Activated naive CD4-positive, alpha-beta T cell treated with anti-CD3 and anti-CD28 coated beads, Interleukin-2, amount 50 U/mL, for 72 hours (primary cell): ENCODE measurements around the gene KRT78. TPM values are rescaled to one million over a fixed set of nuclear protein-coding genes. Genes with fewer than 3 reads are reported as not detected.
"Not testable (repeated sequence)": the region's sequence is repeated elsewhere in the genome, so short reads cannot be mapped to it uniquely, and the experiment has no call there.

Source experiments
- ATAC-seq, 2 donors: fragments of 150-1000 bp; cut with Tn5 transposase; 2 replicates each; pipeline ENCODE4 v1.10.0; 2021; ENCODE audit warnings: mild to moderate bottlenecking in 2 of 2, moderate library complexity in 2 of 2
- DNase-seq, 2 donors: peaks; one replicate each; pipeline ENCODE4 v3.0.0; 2021 to 2022; ENCODE audit warnings: low spot score in 2 of 2
- H3K27ac Mint-ChIP-seq, 2 donors: one replicate each; pipeline ENCODE4 v1.8.0; 2022; ENCODE audit warnings: mild to moderate bottlenecking in 2 of 2, mixed read lengths in 2 of 2
- H3K36me3 Mint-ChIP-seq, 2 donors: one replicate each; pipeline ENCODE4 v1.8.0; 2022; ENCODE audit warnings: mixed read lengths in 2 of 2
- H3K9me3 Mint-ChIP-seq, 2 donors: one replicate each; pipeline ENCODE4 v1.8.0; 2022; ENCODE audit warnings: mixed read lengths in 2 of 2
- total RNA-seq, 2 donors: library from RNA; stranded (reverse); gene quantifications; one replicate each; pipeline ENCODE4 v1.2.3, GENCODE V29; 2022

The KRT78 gene, protein sequence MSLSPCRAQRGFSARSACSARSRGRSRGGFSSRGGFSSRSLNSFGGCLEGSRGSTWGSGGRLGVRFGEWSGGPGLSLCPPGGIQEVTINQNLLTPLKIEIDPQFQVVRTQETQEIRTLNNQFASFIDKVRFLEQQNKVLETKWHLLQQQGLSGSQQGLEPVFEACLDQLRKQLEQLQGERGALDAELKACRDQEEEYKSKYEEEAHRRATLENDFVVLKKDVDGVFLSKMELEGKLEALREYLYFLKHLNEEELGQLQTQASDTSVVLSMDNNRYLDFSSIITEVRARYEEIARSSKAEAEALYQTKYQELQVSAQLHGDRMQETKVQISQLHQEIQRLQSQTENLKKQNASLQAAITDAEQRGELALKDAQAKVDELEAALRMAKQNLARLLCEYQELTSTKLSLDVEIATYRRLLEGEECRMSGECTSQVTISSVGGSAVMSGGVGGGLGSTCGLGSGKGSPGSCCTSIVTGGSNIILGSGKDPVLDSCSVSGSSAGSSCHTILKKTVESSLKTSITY
- not detected for total RNA-seq

DNA sequence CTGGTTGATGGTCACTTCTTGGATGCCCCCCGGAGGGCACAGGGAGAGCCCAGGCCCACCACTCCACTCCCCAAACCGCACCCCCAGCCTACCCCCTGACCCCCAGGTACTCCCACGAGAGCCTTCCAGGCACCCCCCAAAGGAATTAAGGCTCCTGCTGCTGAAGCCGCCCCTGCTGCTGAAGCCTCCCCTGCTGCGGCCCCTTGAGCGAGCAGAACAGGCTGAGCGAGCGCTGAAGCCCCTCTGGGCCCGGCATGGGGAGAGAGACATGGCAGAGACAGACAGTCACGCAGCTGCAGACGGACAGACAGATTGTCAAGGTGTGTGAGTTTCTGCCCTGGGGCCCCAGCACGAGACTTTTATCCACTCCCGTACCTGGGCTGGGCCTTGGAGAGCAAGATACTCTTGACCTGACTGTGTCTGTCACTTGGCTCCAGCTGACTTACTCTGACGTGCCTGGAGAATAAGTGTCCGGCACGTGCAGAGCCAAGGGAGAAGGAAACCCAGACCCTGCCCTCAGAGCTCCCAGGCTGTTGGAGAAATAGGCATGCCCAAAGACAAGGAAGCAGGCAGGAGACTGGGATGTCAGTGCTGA, at the start of gene KRT78:
Gene KRT78 (minus strand): TSS at position 334 of the 595 bp plus-strand sequence. CDS start 64 bp downstream, at position 270.
- DNase-seq (no peak), ATAC-seq (no peak)
- H3K9me3 Mint-ChIP-seq = no peaks in the 10 kb centered on the region
- no peaks in the 10 kb centered on the region for H3K36me3 Mint-ChIP-seq
- no peak within 1 kb of the TSS for H3K27ac Mint-ChIP-seq

DNA sequence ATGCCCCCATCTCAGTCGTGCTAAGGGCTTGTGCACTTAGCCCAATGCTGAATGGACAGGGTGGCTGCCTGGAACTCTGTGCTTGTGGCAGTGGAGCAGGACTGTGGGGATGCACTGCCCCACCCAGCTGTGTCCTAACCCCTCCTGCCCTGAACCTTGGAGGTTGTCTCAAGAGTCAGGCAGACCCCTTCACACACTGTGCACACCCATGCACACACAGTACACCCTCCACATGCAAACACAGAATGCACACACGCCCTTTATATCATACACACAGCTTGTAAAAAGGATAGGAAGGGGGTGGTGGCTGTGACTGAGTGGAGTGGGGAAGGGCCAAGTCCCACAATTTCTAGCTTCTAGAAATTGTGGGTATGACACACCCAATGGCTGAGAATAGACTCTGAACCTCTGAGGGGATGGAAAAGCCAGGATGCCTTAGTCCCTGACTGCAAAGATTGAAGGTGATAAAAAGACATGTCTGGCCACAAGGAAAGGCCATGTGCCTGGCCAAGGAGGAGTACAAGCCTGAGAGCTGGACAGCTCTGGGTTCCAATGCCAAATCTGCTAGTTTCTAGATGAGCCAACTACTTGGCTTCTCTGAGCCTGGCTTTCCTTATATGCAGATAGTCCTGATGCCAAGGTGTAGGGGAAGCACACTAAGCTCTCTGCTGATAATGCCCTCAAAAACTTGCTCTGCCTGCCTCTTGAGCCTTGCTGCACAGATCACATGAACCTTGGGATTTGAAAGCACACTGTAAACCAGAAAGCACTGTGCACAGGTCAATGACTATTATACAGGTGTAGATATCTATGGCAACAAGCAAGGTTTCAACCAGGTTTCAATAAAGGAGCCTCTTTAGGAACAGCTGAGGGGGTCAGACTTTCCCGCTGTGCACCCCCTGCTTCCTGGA, 47.7 kb upstream of the KRT78 start:
- ATAC-seq (no peak), DNase-seq (no peak)

DNA sequence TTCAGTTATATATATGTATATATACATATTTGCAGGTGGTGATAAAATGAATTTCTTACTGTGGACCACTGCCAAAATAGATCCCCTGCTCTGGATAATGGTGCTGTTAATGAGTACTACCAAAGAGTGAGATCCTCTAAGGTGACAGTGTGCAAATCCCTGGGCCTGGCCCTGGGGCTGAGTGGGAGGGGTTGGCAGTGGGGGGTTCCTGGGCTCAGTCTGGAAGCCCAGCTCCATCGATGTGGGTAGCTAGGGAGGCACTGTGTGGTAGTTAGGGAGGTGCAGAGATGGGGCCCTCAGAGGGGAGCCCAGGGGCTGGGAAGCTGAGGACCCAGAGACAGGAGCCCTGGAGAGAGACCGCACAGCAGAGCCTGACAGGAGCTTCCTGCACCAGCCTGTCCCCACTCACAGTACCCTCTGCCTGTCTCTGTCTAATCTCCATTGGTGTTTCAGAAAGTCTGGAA, 47.0 kb upstream of the KRT78 start:
- no peaks in the 10 kb centered on the region for H3K36me3 Mint-ChIP-seq
- H3K9me3 Mint-ChIP-seq = no peaks in the 10 kb centered on the region

More for the DNA sequence above, 47.7 kb upstream of the KRT78 start:
- H3K27ac Mint-ChIP-seq = no peak overlapping the region
- no peaks in the 10 kb centered on the region for H3K9me3 Mint-ChIP-seq
- no peaks in the 10 kb centered on the region for H3K36me3 Mint-ChIP-seq

DNA sequence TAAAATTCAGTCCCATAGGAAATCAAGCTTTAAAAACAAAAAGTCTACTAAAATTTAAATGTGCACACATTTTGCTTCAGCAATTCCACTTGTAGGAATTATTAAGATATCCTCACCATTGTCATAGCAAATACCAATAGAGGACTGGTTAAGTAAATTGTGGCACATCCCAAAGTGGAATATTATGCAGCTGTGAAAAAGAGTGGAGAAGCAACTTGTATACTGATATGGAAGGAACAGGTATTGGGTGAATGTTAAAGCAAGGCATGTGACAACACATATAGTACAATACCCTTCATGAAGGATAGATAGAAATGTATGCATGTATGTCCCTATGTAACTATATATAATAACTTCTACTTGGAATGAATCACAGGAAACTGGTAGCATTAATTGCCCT, 44.2 kb upstream of the KRT78 start:
- no peaks in the 10 kb centered on the region for H3K9me3 Mint-ChIP-seq
- H3K36me3 Mint-ChIP-seq = no peaks in the 10 kb centered on the region
- DNase-seq = no peak
- H3K27ac Mint-ChIP-seq = no peak overlapping the region
- ATAC-seq = no peak

More for the DNA sequence above, 47.0 kb upstream of the KRT78 start:
- H3K27ac Mint-ChIP-seq = no peak overlapping the region
- no peak for ATAC-seq
- no peak for DNase-seq

DNA sequence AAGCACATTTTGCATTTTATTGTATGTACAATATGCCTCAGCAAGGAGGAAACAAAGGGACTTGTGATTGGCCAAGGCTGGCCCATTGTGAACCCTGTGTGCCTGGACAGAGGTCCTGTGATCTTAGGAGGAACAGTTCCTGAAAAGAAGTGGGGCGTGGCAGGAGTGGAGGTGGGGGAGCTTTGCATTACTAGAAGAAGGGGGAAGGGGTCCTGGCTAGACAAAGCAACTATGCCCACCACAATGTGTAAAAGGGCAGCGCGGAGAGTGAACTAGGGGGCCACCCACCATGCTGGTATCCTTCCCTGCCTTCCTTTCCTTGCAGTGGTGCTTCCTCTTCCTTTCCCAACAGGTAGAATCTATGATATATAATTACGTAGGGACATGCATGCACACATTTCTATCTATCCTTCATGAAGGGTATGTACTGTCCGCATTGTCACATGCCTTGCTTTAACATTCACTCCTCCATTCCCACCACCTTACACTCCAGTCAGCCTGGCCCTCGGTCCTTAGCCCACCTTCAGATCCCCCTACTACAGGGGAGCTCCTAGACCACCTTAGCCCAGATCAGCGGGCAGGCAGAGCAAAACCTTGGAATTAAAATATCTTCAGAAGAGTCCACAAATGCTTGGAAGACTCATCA, 43.5 kb upstream of the KRT78 start:
- H3K36me3 Mint-ChIP-seq = no peaks in the 10 kb centered on the region
- no peaks in the 10 kb centered on the region for H3K9me3 Mint-ChIP-seq
- no peak overlapping the region for H3K27ac Mint-ChIP-seq
- DNase-seq (no peak), ATAC-seq (no peak)

DNA sequence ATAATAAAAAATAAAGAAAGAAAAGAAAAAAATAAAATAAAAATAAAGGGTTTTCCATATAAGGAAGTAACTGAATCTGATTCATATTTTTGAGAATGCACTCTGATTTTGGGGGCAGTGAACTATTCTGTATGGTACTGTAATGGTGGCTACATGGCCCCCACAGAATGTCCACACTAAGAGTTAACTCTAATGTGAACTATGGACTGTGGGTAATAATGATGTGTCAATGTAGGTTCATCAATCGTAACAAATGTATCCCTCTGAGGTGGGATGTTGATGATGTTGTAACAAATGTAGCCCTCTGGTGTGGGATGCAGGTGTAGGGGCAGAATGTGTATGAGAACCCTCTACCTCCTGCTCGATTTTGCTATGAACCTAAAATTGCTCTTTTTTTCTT, 42.2 kb upstream of the KRT78 start:
- Mint-ChIP-seq H3K36me3 (no peaks in the 10 kb centered on the region), H3K9me3 (no peaks in the 10 kb centered on the region), H3K27ac (no peak overlapping the region)
- ATAC-seq (no peak), DNase-seq (no peak)

DNA sequence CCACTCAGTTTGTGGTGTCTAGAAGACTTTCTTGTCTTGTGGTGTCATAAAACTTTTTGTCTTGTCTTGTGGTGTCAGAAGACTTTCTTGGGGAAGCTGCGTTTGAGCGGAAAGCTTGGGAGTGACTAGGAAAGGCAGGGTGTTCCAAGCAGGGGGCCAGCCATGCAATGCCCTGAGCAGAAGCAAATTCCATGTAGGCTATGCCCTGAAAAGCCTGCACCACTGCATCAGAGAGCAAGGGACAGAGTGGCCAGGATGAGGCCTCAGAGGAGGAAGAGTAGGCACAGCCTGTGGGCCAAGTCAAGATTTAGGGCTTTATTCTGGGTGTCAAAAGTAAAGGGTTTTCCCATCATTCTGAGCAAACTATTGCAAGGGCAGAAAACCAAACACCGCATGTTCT, 41.6 kb upstream of the KRT78 start:
- H3K27ac Mint-ChIP-seq = no peak overlapping the region
- ATAC-seq (no peak), DNase-seq (no peak)
- no peaks in the 10 kb centered on the region for H3K36me3 Mint-ChIP-seq
- no peaks in the 10 kb centered on the region for H3K9me3 Mint-ChIP-seq

DNA sequence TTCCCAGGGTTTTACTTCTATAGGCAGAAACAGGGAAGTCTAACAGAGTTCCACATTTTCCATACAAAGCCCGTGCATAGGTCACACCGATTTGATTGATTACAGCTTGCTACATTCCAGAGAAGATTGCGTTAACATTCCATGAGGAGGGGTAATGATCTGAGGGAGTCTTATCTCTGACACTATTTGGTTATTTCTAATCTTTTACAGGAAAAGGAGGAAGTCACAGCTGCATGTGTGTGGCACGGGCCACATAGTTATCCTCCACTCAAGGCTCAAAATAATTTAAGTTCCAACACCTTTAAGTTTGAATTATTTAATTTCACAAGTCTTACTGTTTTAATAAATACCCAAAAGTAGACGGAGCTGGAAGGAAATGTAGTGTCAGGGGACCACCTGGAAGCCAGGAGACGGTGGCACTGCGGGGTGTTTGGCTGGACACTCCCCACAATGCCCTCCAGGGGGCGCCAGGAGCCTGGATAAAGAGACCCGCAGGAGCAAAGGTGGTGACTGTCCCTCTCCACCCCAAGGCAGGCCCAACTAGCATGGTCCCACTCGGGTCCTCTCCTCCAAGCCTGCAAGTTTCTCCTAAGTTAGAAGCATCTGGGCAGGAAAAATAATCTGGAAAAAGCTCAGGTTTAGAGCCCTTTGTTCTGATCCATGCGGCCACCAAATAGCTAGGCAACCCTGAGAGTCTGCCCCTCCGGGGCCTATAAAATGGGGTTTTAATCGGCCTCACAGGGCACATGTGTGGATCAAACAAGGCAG, 35.9 kb upstream of the KRT78 start:
- peak in 1 of 2 donors; percentile 91 for DNase-seq
- ATAC-seq = peak; percentile 82 to 91
- Mint-ChIP-seq H3K36me3 (no peaks in the 10 kb centered on the region), H3K27ac (no peak overlapping the region), H3K9me3 (no peaks in the 10 kb centered on the region)

DNA sequence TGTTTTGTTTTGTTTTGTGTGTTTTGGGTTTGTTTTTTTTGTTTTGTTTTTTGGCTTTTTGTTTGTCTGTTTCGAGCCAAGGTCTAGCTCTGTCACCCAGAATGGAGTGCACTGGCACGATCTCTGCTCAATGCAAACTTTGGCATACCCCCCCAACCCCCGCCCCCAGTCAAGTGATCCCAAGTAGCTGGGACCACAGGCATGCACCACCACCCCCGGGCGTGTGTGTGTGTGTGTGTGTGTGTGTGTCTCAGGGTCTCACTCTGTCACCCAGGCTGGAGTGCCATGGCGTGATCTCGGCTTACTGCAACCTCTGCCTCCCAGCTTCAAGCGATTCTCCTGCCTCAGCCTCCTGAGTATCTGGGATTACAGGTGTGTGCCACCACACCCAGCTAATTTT, 31.7 kb upstream of the KRT78 start:
- not testable (repeated sequence) for H3K36me3 Mint-ChIP-seq, H3K27ac Mint-ChIP-seq

DNA sequence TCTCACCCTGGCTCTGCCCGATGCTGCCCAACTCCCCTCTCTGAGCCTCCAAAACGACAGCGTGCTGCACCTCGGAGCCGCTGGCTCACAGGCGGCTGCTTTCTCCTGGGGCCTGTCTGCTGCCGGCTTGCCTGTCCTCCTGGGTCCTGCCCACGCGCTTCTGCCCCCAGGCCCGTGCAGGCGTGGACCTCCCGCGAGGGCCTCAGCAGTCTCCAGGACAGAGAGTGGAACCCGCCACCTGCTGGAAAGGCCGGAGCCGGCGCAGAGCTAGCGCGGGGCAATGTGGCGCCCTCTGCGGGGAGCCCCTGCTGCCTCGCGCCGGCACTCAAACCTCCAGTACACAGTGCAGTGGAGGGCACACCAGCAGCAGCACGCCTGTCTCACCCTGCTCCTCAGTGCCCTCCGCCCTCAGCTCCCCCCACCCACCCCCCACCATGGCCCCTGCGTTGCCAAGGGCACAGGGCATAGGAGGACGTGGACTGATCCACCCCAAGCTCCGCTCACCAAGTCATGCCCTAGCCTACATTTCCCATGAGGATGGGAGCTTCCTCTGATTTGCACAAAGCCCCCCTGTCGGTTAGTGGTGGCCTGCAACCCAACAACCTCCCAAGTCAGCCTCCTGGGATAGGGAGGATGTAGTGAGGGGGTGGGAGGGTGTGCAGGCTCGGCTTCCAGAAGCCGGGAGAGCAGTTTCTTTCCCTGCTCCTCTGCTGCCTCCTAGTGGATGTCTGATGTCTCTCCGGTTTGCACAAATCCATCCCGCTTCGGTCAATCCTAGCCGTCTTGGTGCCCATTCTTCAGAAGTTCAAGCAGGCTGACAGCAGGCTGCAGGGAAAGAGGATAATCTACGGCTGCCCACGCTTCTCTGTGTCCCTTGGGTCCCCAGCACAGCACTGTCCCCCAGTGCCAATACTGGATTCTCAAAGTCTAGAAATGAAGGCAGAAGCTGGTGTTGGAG, 30.9 kb upstream of the KRT78 start:
- H3K9me3 Mint-ChIP-seq = no peaks in the 10 kb centered on the region

More for the DNA sequence above, 31.7 kb upstream of the KRT78 start:
- not testable (repeated sequence) for ATAC-seq, DNase-seq, H3K9me3 Mint-ChIP-seq

DNA sequence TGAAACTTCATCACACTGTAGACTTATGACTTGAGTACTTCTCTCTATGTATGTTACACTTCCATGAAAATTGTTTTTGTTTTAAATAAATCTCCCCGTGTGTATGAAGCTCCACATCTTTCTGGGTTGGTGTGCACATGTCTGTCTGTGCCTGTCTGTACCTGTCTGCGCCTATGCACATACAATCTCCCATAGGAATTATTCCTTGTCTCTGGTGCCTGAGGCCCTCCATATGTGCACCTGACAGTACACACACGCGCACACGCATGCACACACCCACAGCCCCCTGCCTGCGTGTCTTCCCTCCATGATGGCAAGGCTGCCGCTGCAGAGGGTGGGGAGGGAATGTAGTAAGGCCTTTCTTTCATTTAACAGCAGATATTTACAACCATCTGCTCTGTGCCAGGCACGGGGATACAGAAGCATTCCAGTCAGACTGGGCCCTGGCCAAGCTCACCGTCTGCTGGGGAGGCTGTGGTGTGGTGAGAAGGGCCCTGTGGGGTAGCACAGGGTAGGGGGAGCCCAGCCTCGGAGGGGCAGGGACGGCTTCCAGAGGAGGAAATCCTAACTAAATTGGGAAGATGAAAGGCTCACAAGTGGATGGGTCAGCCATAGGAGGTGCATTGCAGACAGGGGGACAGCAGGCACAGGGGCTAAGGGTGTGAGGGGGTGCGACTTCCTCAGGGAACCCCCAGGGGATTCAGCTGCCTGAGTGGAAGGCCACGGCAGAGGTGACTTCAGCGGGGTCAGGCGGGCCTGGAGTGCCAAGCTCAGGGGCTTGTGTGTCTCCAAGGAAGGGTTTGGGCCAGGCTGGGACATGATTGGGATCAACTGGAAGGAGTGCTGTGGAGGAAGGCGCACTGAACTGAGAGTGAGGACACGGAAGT, 30.0 kb upstream of the KRT78 start:
- Mint-ChIP-seq H3K27ac (no peak overlapping the region), H3K9me3 (no peaks in the 10 kb centered on the region), H3K36me3 (no peaks in the 10 kb centered on the region)
- no peak for ATAC-seq
- no peak for DNase-seq

More for the DNA sequence above, 30.9 kb upstream of the KRT78 start:
- DNase-seq (peak; percentile 64 to 82), ATAC-seq (peak; percentile 90 to 97)
- Mint-ChIP-seq H3K36me3 (no peaks in the 10 kb centered on the region), H3K27ac (no peak overlapping the region)

DNA sequence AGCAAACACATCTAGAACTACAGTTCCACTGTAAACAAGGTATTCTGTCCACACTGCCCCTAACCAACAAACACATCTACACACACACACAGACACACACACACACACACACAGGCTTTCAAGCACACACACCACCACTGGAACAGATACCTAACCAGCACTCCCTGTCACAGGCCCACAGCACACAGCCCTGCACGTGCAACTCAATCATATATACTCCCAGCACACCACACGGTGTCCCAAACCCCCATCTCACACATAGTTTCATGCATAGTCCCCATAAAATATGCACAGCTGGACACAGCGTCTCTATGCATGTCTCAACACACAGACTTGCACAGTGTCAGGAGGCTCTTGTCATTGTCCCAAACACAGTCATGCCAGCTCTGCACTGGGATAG, 28.4 kb upstream of the KRT78 start:
- no peak for ATAC-seq
- no peak for DNase-seq
- Mint-ChIP-seq H3K36me3 (no peaks in the 10 kb centered on the region), H3K27ac (no peak overlapping the region), H3K9me3 (no peaks in the 10 kb centered on the region)

DNA sequence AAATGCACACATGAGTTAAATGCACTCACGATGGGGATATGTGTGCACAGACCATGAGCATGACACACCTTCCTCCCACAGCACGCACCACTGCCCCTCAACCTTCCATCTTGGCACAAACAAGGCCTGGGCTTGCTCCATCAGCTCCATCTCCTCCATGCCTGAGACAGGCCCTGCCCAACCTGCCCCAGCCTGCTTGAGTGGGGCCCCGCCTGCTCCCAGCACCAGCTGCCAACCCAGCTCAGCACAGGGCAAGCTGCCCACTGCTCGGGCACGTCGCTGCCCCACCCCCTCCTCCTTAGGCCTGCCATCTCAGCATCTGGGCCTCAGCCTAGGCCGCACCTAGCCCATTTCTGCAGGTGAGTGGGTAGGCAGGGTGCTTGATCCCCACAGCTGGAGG, 27.6 kb upstream of the KRT78 start:
- H3K36me3 Mint-ChIP-seq = no peaks in the 10 kb centered on the region
- DNase-seq = no peak
- no peaks in the 10 kb centered on the region for H3K9me3 Mint-ChIP-seq
- ATAC-seq = no peak
- no peak overlapping the region for H3K27ac Mint-ChIP-seq
